GM18870 (cell line): ENCODE data around the gene PTPRM.
"Not testable (repeated sequence)": the region's sequence is repeated elsewhere in the genome, so short reads cannot be mapped to it uniquely, and the experiment has no call there.

Experiments used
- ATAC-seq: cut with Tn5 transposase; IDR thresholded peaks from one replicate; pipeline ENCODE4 v1.9.1; 2021; ENCODE audit warnings: moderate library complexity; ENCODE audit not compliant: unreplicated experiment

PTPRM gene

DNA sequence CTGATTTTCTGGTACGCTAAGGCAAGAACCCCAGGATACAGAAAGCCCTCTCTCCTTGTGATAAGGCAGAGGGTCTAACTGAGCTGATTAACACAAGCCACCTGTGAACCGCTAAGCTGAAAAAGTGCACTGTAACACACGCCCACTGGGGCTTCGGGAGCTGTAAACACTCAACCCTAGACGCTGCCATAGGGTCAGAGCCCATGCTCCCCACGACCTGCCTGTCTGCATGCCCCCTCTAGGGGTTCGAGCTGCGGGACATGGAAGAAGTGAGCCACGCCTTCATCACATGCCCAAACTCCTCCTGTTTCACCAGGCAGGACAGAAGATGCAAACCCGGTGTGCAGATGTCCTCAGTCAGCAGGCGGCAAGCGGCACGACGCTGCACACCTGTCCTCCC, 868.3 kb downstream of the PTPRM start:
- no peak for ATAC-seq

DNA sequence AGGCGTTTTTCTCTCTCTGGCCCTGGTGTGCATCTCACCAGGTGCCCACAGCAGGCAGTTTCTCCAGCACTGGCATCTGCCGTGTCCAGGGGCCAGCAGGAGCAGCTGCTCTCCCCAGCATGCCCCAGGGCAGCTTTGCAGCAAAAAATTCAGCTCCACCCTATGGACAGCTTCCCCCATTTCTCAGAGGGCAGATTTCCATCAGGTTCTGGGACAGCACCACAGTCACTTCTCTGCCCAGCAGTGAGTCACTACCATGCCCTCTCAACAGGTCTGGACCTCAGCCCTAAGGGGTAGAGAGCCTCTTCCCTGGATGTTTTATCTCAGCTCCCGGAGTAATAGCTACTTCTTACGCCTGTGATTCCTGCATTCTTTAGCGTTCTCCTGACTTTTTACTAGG, 871.9 kb downstream of the PTPRM start:
- no peak for ATAC-seq

DNA sequence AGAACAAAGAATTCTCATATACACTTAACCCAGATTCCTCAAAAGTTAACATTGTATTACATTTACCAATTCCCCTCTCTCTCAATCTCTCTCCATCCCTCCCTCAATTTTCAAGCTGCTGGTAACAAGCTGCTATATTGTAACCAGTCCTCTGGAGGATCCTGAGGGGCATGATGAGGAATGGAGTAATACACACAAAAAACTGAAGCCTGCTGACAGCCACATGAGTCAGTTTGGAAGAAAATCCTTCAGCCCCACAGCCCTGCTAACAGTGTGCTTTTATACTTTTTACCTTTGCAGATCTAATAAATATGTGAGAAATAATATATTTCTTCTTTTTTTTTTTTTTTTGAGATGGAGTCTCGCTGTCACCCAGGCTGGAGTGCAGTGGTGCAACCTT, 876.4 kb downstream of the PTPRM start:
- no peak for ATAC-seq

DNA sequence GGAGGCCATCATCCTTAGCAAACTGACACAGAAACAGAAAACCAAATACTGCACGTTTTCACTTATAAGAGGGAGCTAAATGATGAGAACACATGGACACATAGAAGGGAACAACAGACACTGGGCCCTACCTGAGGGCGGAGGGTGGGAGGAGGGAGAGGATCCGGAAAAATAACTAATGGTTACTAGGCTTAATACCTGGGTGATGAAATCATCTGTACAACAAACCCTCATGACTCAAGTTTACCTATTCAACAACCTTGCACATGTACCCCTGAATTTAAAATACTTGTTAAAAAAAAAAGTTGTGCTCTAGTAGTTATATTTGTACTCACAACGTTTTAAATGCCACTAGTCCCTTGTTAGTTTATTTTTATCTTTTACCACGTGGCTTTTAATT, 879.8 kb downstream of the PTPRM start:
- not testable (repeated sequence) for ATAC-seq

GRCh38 chr18:8448130-8448529, 881.0 kb downstream of the PTPRM start:
- no peak for ATAC-seq

- ATAC-seq: no peak
Measured at GRCh38 chr18:8450013-8450412, 882.9 kb downstream of the PTPRM start.

DNA sequence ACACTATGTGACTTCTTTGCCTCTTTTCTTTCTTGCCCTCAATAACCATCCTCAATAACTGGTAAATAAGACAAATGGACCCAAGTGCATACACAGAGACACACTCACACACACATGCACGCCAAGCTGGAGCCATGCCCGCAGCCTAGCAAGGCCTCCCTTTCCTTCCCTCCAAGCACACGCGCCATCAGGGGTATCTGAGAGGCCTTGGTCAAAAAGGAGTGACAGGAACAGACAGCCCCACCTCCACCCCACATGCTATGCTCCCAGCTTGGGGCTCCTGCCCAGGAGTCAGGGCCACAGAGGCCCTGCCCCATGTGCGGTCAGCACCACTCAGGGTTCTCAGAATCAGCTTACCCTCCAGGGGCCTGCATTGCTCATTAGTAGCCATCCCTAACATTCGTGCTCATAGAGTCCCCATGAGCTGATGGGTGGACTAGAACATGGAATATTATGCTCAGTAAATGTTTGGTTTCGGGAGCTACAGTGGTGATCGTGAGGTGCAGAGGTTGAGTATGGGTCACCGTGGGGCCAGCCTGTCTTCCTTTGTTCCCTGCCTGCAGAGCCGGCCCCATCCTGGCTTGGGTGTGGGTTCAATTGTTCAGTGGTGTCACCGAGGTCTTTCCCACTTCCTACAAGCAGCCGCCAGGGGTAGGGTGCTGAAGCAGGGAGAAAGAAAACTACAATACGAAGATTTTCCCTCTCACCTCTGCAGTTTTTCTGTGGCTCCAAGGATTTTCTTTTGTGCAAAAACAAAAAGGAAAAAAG, 884.0 kb downstream of the PTPRM start:
- ATAC-seq: no peak

DNA sequence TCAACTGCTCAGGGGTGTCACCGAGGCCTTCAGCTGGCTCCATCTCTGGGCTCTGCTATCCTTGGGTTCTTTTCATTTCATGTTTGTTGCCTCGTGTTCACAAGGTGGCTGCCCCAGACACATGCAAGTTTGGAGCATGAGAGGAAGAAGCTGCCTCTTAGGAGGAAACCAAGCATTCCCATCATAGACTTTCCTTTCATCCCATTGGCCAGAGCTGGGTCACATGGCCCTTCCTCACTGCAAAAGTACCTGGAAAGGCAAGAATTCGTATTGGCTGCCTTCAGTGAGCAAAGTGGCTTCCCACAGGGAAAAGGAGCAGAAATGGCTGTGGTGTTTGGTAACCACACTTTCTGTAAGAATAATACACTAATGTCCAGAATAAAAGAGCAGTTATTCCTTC, 886.4 kb downstream of the PTPRM start:
- ATAC-seq: no peak

- ATAC-seq: no peak
Measured at GRCh38 chr18:8454136-8454535, 887.0 kb downstream of the PTPRM start.

GRCh38 chr18:8455661-8456614, 888.8 kb downstream of the PTPRM start:
- ATAC-seq: no peak
